Right ventricle myocardium superior (tissue), 1 donor: ENCODE results near the gene HSPB3. TPM values are rescaled to one million over a fixed set of nuclear protein-coding genes. Genes with fewer than 3 reads are reported as not detected.
"Not testable (repeated sequence)": the region's sequence is repeated elsewhere in the genome, so short reads cannot be mapped to it uniquely, and the experiment has no call there.

Source experiments
- ATAC-seq: fragments of 200-7000 bp; cut with Tn5 transposase; one replicate; pipeline ENCODE4 v1.9.1; 2020; ENCODE audit warnings: mild to moderate bottlenecking; ENCODE audit not compliant: poor library complexity
- DNase-seq: peaks from one replicate; pipeline ENCODE4 v3.0.0-alpha.2; 2020
- intact Hi-C: fragments of 100-400 bp; cut with DNase I; formaldehyde crosslinking; loops from one replicate; pipeline ENCODE4 v1.11.2; 2022
- long read RNA-seq: library from polyadenylated mRNA; unstranded; transcript quantifications from one replicate; pipeline ENCODE4 v2.0.0, GENCODE V29; 2021
- total RNA-seq: library from RNA; stranded (reverse); fragmentation: NEBNext Ultra II Directional; extraction: Animal tissue kit (Norgen Biotek cat#: 25700); gene quantifications from one replicate; pipeline ENCODE4 v1.2.1, GENCODE V29; 2021
- donor health status: DM: no; HTN: yes; CAD: no; lungs with severe emphysema.

Gene HSPB3, protein sequence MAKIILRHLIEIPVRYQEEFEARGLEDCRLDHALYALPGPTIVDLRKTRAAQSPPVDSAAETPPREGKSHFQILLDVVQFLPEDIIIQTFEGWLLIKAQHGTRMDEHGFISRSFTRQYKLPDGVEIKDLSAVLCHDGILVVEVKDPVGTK
- 596 TPM for total RNA-seq
- long read RNA-seq, transcript HSPB3-201 (1 exons, 784 nt) = major isoform, 244 of 244 reads
- long read RNA-seq, partial matches to known transcripts = 0 of 244 reads
- long read RNA-seq, other reads (novel, unspliced or antisense) = 0 of 244 reads

- ATAC-seq (peak; percentile 74), DNase-seq (peak; percentile 58)
- intact Hi-C loops = no loop called here
Observed at GRCh38 chr5:54455413-54456157, at the start of gene HSPB3. Gene HSPB3, plus strand, starts transcription at chr5:54455699. Its CDS starts 91 bp downstream, at chr5:54455790.

DNA sequence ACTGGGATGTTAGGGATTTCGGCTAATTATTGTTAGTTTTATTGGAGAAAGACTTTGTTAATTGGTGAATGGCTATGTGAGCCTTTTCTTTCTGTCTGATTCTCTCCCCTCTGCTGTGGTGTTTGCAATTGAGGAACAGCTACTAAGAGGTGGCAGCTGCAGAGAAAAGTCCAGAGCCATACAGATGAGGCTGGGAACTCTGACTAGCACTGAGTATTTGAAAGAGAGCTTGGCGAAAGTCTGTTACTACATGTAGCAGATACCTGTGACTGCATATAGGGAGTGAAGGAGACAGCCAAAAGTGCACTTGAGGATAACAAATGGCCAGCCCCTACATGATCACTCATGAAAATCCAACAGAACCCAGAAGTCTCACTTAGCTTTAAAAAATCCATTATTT, 44.3 kb upstream of the HSPB3 start:
- DNase-seq (no peak), ATAC-seq (no peak)
- intact Hi-C loops = loop anchor here (10.0 kb wide), 1 partner anchor 96 kb away; the partner anchor contains the start of gene ARL15

DNA sequence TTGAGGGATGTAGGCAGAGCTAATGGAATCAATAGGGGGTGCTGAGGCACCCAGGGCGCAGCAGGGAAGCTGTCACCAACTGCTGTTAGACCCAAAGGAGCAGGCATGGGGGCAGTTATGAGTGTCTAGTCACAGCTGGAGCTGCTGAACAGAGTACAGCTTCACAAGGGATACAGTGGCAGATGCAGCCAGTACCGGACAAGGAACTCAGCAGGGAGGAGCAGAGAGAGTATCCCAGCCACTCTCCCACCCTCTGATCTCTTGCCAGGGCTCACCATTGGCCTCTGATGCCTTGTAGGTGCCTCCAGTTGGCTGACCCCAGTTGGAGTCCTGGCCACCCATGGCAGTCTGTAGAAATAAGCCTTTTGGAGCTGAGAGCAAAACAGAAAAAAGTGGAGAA, 42.6 kb upstream of the HSPB3 start:
- no peak for ATAC-seq
- intact Hi-C loops = loop anchor here (10.0 kb wide), 1 partner anchor 98 kb away; the partner anchor contains the start of gene ARL15
- no peak for DNase-seq

- intact Hi-C loops = loop anchor here (5.0 to 10.0 kb wide), 2 partner anchors 100 to 163 kb away; partner anchors contain the start of gene ARL15
- ATAC-seq = no peak
- no peak for DNase-seq
Observed at GRCh38 chr5:54415147-54415546, 40.4 kb upstream of the HSPB3 start.

DNA sequence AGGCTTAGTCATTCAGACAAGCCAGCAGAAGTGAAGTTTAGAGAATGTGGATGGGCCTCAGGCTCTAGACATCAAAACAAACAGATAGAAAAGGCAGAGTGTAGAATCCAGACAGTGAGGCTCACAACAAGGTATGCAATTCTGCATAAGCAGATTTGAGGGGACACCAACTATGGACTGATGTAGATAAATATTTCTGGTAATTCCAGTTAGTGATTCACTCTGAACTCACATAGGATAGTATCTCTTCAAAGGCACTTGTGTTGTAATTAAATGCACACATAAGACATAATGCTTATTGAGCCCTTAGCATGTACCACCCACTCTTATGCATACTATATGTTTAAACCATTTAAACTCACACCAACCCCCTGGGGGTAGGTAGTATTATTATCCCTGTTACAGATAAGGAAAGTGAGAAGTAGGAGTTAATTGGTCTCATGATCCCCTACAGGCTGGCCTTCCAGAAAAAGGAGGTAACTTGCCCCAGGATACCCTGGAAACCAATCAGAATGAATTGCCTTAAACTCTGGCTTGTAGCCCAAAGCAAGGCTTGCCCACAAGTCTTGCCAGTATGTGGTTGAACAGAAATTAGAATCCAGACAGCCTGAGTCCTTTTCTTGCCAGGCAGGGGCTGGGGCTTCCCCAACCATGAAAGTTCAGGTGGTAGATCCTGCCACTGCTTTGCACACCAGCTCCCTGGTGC, 39.5 kb upstream of the HSPB3 start:
- no peak for ATAC-seq
- no peak for DNase-seq
- intact Hi-C loops = loop anchor here (5.0 to 10.0 kb wide), 2 partner anchors 101 to 164 kb away; partner anchors contain the start of gene ARL15

DNA sequence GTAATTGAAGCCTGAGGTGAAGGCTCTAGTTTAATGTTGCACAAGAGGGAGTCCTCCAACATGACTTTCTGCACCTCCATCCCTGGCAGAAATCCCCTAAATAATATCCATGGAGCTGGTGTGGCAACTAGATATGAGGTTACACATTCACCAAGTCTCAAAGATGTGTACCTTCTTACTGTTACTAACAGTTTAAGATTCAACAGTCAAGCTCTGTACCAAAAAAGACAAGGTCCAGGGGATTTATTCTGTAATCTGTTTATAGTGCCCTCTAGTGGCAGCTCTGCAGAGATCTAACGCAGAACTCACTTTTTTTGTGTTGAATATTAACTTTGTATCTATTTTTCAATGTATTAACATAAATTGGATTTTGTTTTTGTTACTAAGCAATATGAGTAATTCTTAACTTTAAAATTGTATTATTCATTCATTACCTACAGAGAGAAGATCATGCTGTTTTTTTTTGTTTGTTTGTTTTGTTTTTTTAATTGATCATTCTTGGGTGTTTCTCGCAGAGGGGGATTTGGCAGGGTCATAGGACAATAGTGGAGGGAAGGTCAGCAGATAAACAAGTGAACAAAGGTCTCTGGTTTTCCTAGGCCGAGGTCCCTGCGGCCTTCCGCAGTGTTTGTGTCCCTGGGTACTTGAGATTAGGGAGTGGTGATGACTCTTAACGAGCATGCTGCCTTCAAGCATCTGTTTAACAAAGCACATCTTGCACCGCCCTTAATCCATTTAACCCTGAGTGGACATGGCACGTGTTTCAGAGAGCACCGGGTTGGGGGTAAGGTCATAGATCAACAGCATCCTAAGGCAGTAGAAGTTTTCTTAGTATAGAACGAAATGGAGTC, 35.7 kb upstream of the HSPB3 start:
- ATAC-seq = peak; percentile 91
- intact Hi-C loops = loop anchor here (5.0 to 10.0 kb wide), 3 partner anchors 75 to 167 kb away; partner anchors contain the start of gene ARL15
- DNase-seq = not testable (repeated sequence)

DNA sequence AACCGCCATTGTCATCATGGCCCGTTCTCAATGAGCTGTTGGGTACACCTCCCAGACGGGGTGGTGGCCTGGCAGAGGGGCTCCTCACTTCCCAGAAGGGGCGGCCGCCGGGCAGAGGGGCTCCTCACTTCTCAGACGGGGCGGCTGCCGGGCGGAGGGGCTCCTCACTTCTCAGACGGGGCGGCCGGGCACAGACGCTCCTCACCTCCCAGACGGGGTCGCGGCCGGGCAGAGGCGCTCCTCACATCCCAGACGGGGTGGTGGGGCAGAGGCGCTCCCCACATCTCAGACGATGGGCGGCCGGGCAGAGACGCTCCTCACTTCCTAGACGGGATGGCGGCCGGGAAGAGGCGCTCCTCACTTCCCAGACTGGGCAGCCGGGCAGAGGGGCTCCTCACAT, 35.0 kb upstream of the HSPB3 start:
- intact Hi-C loops = loop anchor here (10.0 kb wide), 1 partner anchor 74 kb away; no protein-coding TSS in a partner anchor
- ATAC-seq, DNase-seq: not testable (repeated sequence)

DNA sequence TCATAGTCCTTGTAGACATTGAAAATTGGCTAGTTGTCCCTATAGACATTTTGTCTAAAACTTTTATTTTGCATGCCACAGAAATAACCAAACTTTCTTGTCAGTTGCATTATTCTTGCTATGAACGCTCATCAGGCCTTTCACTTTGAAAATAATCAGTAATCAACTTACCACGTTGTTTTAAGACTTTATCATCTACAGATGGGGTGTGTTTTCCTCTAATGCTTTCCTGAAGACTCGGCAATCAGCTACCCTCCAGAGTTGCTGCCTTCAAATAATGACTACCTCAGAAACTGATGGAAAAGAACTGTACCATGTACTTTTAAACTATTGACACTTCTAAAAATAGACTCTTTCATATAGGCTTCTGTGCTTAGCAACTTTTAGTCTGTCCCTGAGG, 33.5 kb upstream of the HSPB3 start:
- ATAC-seq = no peak
- intact Hi-C loops = loop anchor here (10.0 kb wide), 1 partner anchor 73 kb away; no protein-coding TSS in a partner anchor
- no peak for DNase-seq

GRCh38 chr5:54425258-54425657, 30.2 kb upstream of the HSPB3 start:
- no peak for DNase-seq
- intact Hi-C loops = loop anchor here (10.0 kb wide), 1 partner anchor 70 kb away; no protein-coding TSS in a partner anchor
- ATAC-seq = no peak

GRCh38 chr5:54426209-54426608, 29.3 kb upstream of the HSPB3 start:
- no peak for ATAC-seq
- intact Hi-C loops = loop anchor here (10.0 kb wide), 1 partner anchor 69 kb away; no protein-coding TSS in a partner anchor
- no peak for DNase-seq

DNA sequence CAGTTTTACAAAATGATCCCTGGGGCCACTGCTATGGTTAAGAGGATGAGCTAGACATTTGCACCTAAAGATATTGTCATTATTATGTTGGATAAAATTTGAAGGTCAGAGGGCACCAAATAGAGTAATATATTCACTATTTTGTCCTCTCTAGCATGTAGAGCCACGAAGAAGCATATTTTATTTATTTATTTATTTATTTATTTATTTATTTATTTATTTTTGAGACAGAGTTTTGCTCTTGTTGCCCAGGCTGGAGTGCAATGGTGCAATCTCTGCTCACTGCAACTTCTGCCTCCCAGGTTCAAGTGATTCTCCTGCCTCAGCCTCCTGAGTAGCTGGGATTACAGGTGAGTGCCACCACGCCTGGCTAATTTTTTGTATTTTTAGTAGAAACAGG, 20.8 kb upstream of the HSPB3 start:
- ATAC-seq, DNase-seq, intact Hi-C loops: not testable (repeated sequence)

- intact Hi-C loops = no loop called here
- DNase-seq = no peak
- ATAC-seq = no peak
Observed at GRCh38 chr5:54438620-54439389, 16.7 kb upstream of the HSPB3 start.

GRCh38 chr5:54440456-54440893, 15.0 kb upstream of the HSPB3 start:
- DNase-seq (no peak), ATAC-seq (no peak)
- intact Hi-C loops = no loop called here

- intact Hi-C loops = no loop called here
- ATAC-seq = no peak
- no peak for DNase-seq
Observed at GRCh38 chr5:54442271-54442670, 13.2 kb upstream of the HSPB3 start.

DNA sequence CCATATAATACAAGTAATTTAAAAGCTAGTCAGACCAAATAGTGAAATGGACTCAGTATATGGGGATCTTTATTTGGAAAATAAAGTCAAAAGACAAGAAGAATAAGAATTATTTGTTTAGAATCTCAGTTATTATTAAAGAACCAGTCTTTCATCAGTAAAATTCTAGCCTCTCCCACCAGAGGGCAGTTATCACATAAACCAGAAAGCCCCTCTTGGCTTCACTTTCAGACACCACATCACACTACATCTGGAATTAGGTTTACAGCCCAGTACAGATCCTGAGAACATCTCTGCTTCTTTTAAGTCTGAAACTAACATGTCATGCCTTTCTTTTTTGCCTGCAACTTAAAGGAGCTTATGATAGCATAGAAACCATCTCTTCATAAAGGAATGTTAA, 12.2 kb upstream of the HSPB3 start:
- DNase-seq (no peak), ATAC-seq (no peak)
- intact Hi-C loops = no loop called here

DNA sequence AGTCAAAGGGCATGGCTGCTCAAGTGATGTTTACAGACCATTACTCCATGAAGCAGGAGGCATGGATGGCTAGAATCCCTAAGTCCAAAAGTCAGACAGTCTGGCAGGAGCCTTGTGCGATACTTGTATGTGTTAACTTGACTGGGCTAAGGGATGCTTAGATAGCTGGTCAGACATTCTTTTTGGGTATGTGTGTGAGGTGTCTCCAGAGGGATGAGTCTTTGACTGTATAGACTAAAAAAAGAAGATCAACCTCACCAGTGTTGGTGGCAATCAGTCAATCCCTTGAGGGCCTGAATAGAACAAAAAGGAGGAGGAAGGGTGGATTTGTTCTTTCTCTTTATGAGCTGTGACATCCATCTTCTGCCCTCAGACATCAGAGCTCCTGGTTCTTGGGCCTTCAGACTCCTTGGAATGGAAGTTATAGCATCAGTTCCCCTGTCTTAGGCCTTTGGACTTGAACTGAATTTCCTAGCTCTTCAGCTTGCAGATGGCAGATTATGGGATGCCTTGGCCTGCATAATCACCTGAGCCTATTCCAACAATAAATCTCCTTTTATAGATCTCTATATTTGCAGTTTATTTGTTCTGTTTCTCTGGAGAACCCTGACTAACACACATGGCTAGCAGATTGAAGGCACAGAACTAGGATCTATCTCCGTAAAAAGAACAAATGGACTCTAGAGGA, 9.7 kb upstream of the HSPB3 start:
- intact Hi-C loops = no loop called here
- ATAC-seq = peak; percentile 47

DNA sequence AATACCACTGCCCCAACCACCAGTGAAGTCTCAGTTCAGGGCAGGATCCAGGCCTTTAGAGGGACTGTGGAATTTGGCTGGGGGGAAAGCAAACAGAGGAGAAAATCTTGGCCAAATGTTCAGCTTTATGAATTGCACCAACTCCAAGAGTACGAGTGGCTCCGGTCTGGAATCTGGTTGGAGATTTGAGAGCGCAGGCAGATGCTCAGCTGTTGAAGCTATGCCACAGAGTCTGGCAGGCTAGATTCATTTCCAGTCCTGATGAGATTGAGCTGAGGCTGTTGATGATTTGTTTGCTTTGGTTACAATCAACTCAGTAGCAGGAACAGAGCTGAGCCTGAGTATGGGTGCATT, 9.1 kb upstream of the HSPB3 start:
- intact Hi-C loops = no loop called here
- DNase-seq = no peak

More for the DNA sequence above, 9.7 kb upstream of the HSPB3 start:
- DNase-seq = no peak

More for the DNA sequence above, 9.1 kb upstream of the HSPB3 start:
- peak; percentile 93 for ATAC-seq
